Ovary (tissue), 9 donors: ENCODE measurements around the gene PIAS1. TPM values are rescaled to one million over a fixed set of nuclear protein-coding genes. Genes with fewer than 3 reads are reported as not detected.

Source experiments
- DNase-seq, 5 donors: peaks; one replicate each; pipeline ENCODE4 v3.0.0-alpha.2; 2019 to 2020
- H3K27ac ChIP-seq, 2 donors: fragments of 200-600 bp; one replicate each; pipeline versions ENCODE4 v1.5.1 to v1.8.0; 2019 to 2022
- H3K27me3 ChIP-seq: fragments of 200-600 bp; one replicate; pipeline ENCODE4 v1.8.0; 2022
- H3K36me3 ChIP-seq: fragments of 200-600 bp; sonication (generic); one replicate; pipeline ENCODE4 v1.5.1; 2019
- H3K4me1 ChIP-seq: one replicate; pipeline ENCODE4 v1.8.1; 2013; ENCODE audit warnings: mild to moderate bottlenecking, moderate library complexity; ENCODE audit not compliant: insufficient read depth
- H3K4me3 ChIP-seq: fragments of 200-600 bp; sonication (generic); one replicate; pipeline ENCODE4 v1.5.1; 2017
- H3K9me3 ChIP-seq, 2 donors: fragments of 200-600 bp in 1 of 2; sonication (generic) in 1 of 2; one replicate each; pipeline versions ENCODE4 v1.5.1 to v1.8.1; 2013 to 2019; ENCODE audit warnings: mild to moderate bottlenecking in 1 of 2, moderate library complexity in 1 of 2
- EP300 ChIP-seq: sonication (generic); formaldehyde crosslinking; IDR thresholded peaks from one replicate; pipeline ENCODE4 v1.6.1; 2017; ENCODE audit warnings: antibody characterized with exemption
- POLR2A ChIP-seq: fragments of 450-650 bp; IDR thresholded peaks from one replicate; pipeline ENCODE4 v1.6.1; 2017; ENCODE audit warnings: antibody characterized with exemption, mild to moderate bottlenecking, moderate library complexity
- WGBS, 3 donors: extraction: QIAGEN DNeasy Blood & Tissue Kit in 1 of 3; methylation state at CpG; one replicate each; pipeline versions ENCODE4 v1.1.5 to v1.1.7; 2013 to 2017; 5-methylcytosine and 5-hydroxymethylcytosine counted together
- intact Hi-C, 4 donors: fragments of 100-400 bp; cut with DNase I; formaldehyde crosslinking; loops; one replicate each; pipeline versions ENCODE4 v1.11.0 to v1.15.1; 2022 to 2023
- polyA plus RNA-seq, 2 donors: library from polyadenylated mRNA; stranded (reverse); fragments of 200-250 nt in 1 of 2; fragments of 350-450 nt in 1 of 2; fragmentation: Illumina TruSeq in 1 of 2; extraction: RNeasy Lipid Tissue Mini Kit (QIAGEN cat#74804) in 1 of 2; gene quantifications; one replicate each; pipeline ENCODE4 v1.2.3, GENCODE V29; 2013 to 2014
- total RNA-seq, 7 donors: library from RNA; depleted of rRNA in 2 of 7; stranded (reverse); fragments of >200 nt in 2 of 7; fragmentation: NEBNext Ultra II Directional in 3 of 7; extraction: Animal tissue kit (Norgen Biotek cat#: 25700) in 3 of 7; gene quantifications; one replicate each; pipeline versions ENCODE4 v1.1.0 to v1.2.4, GENCODE V29; 2016 to 2023
- TF ChIP-seq, protein P1 (sequence below), 3 donors: fragments of 450-650 bp in 2 of 3; fragments of 200-600 bp in 1 of 3; IDR thresholded peaks; one replicate each; pipeline versions ENCODE4 v1.5.1 to v1.8.0; 2016 to 2022; ENCODE audit warnings: antibody characterized with exemption in 3 of 3, mild to moderate bottlenecking in 1 of 3
- donor health status: DM: no; HTN: no; CAD: no; lungs with moderate emphysema.
- donor health status: DM: no; HTN: no; CAD: no.
- donor health status: Bipolar disorder and iron deficiency.
- donor health status: DM: yes; HTN: yes; CAD: no.
- donor health status: DM: no; HTN: no; CAD: no.
- donor health status: DM: yes; HTN: yes; CAD: no.

Gene PIAS1
- total and polyA plus RNA-seq, 9 donors, result 18.6 to 75.4 (median 48.6) TPM

- 37 to 45% (median 41%) methylated on average over 25 of the region's 25 CpGs for WGBS, 3 donors
- H3K27ac ChIP-seq, result no peak overlapping the region
Observed at GRCh38 chr15:68228143-68228970, 174.2 kb downstream of the PIAS1 start.

GRCh38 chr15:68228971-68229385 is 174.9 kb downstream of the PIAS1 start:
- Histone ChIP-seq H3K27ac (peak overlapping the region; percentile 55 to 74), H3K9me3 (no peaks in the 10 kb centered on the region), H3K36me3 (no peaks in the 10 kb centered on the region), H3K4me1 (peaks cover 9% of the 10 kb centered on the region), H3K4me3 (peak overlapping the region; percentile 94), H3K27me3 (no peaks in the 10 kb centered on the region)
- DNase-seq, result peak in 1 of 5 donors; percentile 29
- WGBS, 3 donors, result 0 to 1% (median 0%) methylated on average over 19 to 39 of the region's 39 CpGs
- no peak for TF ChIP-seq POLR2A
- TF ChIP-seq, protein P1, sequence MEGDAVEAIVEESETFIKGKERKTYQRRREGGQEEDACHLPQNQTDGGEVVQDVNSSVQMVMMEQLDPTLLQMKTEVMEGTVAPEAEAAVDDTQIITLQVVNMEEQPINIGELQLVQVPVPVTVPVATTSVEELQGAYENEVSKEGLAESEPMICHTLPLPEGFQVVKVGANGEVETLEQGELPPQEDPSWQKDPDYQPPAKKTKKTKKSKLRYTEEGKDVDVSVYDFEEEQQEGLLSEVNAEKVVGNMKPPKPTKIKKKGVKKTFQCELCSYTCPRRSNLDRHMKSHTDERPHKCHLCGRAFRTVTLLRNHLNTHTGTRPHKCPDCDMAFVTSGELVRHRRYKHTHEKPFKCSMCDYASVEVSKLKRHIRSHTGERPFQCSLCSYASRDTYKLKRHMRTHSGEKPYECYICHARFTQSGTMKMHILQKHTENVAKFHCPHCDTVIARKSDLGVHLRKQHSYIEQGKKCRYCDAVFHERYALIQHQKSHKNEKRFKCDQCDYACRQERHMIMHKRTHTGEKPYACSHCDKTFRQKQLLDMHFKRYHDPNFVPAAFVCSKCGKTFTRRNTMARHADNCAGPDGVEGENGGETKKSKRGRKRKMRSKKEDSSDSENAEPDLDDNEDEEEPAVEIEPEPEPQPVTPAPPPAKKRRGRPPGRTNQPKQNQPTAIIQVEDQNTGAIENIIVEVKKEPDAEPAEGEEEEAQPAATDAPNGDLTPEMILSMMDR (IDR thresholded peaks at IDR 0.05), result no peak
- TF ChIP-seq EP300, result no peak
- intact Hi-C loops, result no loop called here

More at GRCh38 chr15:68228143-68228970, 174.2 kb downstream of the PIAS1 start:
- no peak for DNase-seq
- Histone ChIP-seq H3K27me3 (no peaks in the 10 kb centered on the region), H3K4me3 (peak overlapping the region; percentile 94), H3K9me3 (no peaks in the 10 kb centered on the region), H3K36me3 (no peaks in the 10 kb centered on the region), H3K4me1 (peaks cover 9% of the 10 kb centered on the region)
- intact Hi-C loops, result no loop called here
- TF ChIP-seq, protein P1 (IDR thresholded peaks at IDR 0.05), result no peak
- TF ChIP-seq EP300 (no peak), POLR2A (no peak)

DNA sequence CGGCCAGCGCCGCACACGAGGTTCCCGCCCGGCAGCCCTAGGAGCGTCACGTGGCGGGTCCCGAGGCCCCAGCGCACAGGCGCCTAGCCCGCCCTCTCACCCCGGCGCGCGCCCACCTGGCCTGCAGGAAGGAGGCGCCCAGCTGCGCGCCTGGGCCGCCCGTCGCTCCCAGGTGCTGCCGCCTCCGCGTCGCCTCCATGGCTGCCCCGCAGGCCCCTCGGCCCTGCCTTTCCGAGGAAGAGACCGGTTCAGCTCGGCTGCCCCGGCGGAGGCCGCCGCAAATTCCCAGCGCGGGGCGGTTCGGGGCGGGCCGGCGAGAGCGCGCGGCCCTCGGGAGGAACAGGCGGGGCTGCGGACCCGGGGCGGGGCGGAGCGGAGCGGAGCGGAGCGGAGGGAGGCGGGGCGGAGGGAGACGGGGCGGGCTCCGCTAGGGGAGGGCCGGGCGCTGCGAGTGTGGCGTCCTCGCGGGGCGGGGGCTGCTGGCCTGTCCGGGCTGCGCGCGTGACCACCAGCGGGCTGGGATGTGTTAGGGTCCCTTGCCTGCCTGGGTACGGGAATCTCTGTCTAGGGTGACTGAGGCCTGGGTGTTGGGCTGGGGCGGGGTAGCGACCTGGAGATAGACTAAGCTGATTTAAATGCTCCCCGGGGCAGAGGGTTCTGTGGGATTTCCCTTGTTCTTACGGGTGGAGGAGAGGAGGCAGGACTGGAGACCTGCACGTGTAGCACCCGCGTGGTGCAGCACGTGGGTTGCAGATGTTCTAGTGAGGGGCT is 175.5 kb downstream of the PIAS1 start, which contains the start of gene CLN6:
TSS of gene CLN6 (minus strand) at position 343 of the 771 bp plus-strand sequence. CDS start at position 199, 144 bp downstream.
- peak within 1 kb of the TSS; percentile 94 for H3K4me3 ChIP-seq
- WGBS, 3 donors, result 0 to 2% (median 1%) methylated on average over 36 to 81 of the region's 82 CpGs
- peak; percentile 80 to 87 (median 83) for DNase-seq

More for the DNA sequence above, 175.5 kb downstream of the PIAS1 start, which contains the start of gene CLN6:
- intact Hi-C loops, result no loop called here
- Histone ChIP-seq H3K27me3 (no peaks in the 10 kb centered on the region), H3K36me3 (no peaks in the 10 kb centered on the region), H3K4me1 (peaks cover 9% of the 10 kb centered on the region), H3K9me3 (no peaks in the 10 kb centered on the region), H3K27ac (peak within 1 kb of the TSS; percentile 55 to 74)
- TF ChIP-seq EP300 (no peak), POLR2A (no peak)
- TF ChIP-seq, protein P1 (IDR thresholded peaks at IDR 0.05), result no peak
